OCI-LY1 (cell line): ENCODE measurements around the gene NAP1L5.

ENCODE experiments used
- H2AFZ ChIP-seq: fragments of 200-600 bp; sonication (generic), shearing (Covaris generic); 2 replicates; pipeline ENCODE4 v1.6.0; 2014; ENCODE audit warnings: antibody characterized with exemption, mild to moderate bottlenecking, low read length
- H3F3A ChIP-seq: fragments of 200-600 bp; sonication (generic), shearing (Covaris generic); 2 replicates; pipeline ENCODE4 v1.6.0; 2014; ENCODE audit warnings: mild to moderate bottlenecking, antibody characterized with exemption, low read length, moderate library complexity; ENCODE audit not compliant: insufficient read depth
- H3K27ac ChIP-seq: fragments of 200-600 bp; sonication (generic); 2 replicates; pipeline ENCODE4 v1.5.1; 2014; ENCODE audit warnings: low read length, mixed run types, mild to moderate bottlenecking, low read depth; ENCODE audit not compliant: poor library complexity, severe bottlenecking
- H3K27me3 ChIP-seq: fragments of 200-600 bp; sonication (generic); 2 replicates; pipeline ENCODE4 v1.6.0; 2014; ENCODE audit warnings: antibody characterized with exemption, mild to moderate bottlenecking, low read length, moderate library complexity; ENCODE audit not compliant: insufficient read depth
- H3K36me3 ChIP-seq: fragments of 200-600 bp; sonication (generic); 2 replicates; pipeline ENCODE4 v1.6.1; 2014; ENCODE audit warnings: mild to moderate bottlenecking, antibody characterized with exemption, low read length, moderate library complexity, mixed read lengths; ENCODE audit not compliant: insufficient read depth
- H3K4me1 ChIP-seq: fragments of 200-600 bp; sonication (generic); 2 replicates; pipeline ENCODE4 v1.5.1; 2014; ENCODE audit warnings: mild to moderate bottlenecking, low read length, moderate library complexity; ENCODE audit not compliant: insufficient read depth, severe bottlenecking
- H3K4me2 ChIP-seq: fragments of 200-600 bp; sonication (generic), shearing (Covaris generic); 2 replicates; pipeline ENCODE4 v1.6.1; 2014; ENCODE audit warnings: low read length
- H3K4me3 ChIP-seq: fragments of 200-600 bp; sonication (generic); 2 replicates; pipeline ENCODE4 v1.5.1; 2014; ENCODE audit warnings: low read length, low read depth, mild to moderate bottlenecking, mixed read lengths; ENCODE audit not compliant: poor library complexity, severe bottlenecking
- H3K79me2 ChIP-seq: fragments of 200-600 bp; shearing (Covaris generic); 2 replicates; pipeline ENCODE4 v1.6.1; 2016; ENCODE audit warnings: mixed run types, low read length, mixed read lengths; ENCODE audit not compliant: insufficient read depth
- H3K9ac ChIP-seq: fragments of 200-600 bp; sonication (generic), shearing (Covaris generic); 2 replicates; pipeline ENCODE4 v1.6.1; 2014; ENCODE audit warnings: mild to moderate bottlenecking, low read length, mixed read lengths
- H3K9me2 ChIP-seq: fragments of 200-600 bp; sonication (generic), shearing (Covaris generic); 2 replicates; pipeline ENCODE4 v1.6.1; 2014; ENCODE audit warnings: low read depth, mild to moderate bottlenecking, low read length, mixed read lengths
- H3K9me3 ChIP-seq: fragments of 200-600 bp; shearing (Covaris generic); 2 replicates; pipeline ENCODE4 v1.6.1; 2014; ENCODE audit warnings: low read length, mixed read lengths
- H4K20me1 ChIP-seq: fragments of 200-600 bp; sonication (generic), shearing (Covaris generic); 2 replicates; pipeline ENCODE4 v1.6.0; 2016; ENCODE audit warnings: mild to moderate bottlenecking, low read length; ENCODE audit not compliant: insufficient read depth
- EZH2 ChIP-seq: fragments of 200-600 bp; sonication (generic), shearing (Covaris generic); IDR thresholded peaks from 2 replicates; pipeline ENCODE4 v1.8.0; 2017; ENCODE audit warnings: borderline replicate concordance, mixed run types, mild to moderate bottlenecking, antibody characterized with exemption, low read length, moderate library complexity, mixed read lengths
- TF ChIP-seq, protein P1 (sequence below): fragments of 200-600 bp; sonication (generic), shearing (Covaris generic); IDR thresholded peaks from 2 replicates; pipeline ENCODE4 v1.5.1; 2017; ENCODE audit warnings: mild to moderate bottlenecking, antibody characterized with exemption, low read length, moderate library complexity, mixed read lengths

The NAP1L5 gene

GRCh38 chr4:88659890-88660208 lies 37.8 kb downstream of the NAP1L5 start:
- H3K36me3 ChIP-seq, result no peaks in the 10 kb centered on the region
- no peak overlapping the region for H3K4me2 ChIP-seq
- H2AFZ ChIP-seq, result no peak overlapping the region
- H3K27me3 ChIP-seq, result no peaks in the 10 kb centered on the region
- no peaks in the 10 kb centered on the region for H3F3A ChIP-seq
- no peaks in the 10 kb centered on the region for H3K79me2 ChIP-seq
- H3K4me1 ChIP-seq, result no peaks in the 10 kb centered on the region
- H3K27ac ChIP-seq, result no peak overlapping the region
- H3K9me2 ChIP-seq, result no peaks in the 10 kb centered on the region
- no peak overlapping the region for H3K4me3 ChIP-seq
- no peaks in the 10 kb centered on the region for H4K20me1 ChIP-seq
- H3K9ac ChIP-seq, result no peak overlapping the region
- TF ChIP-seq, protein P1, sequence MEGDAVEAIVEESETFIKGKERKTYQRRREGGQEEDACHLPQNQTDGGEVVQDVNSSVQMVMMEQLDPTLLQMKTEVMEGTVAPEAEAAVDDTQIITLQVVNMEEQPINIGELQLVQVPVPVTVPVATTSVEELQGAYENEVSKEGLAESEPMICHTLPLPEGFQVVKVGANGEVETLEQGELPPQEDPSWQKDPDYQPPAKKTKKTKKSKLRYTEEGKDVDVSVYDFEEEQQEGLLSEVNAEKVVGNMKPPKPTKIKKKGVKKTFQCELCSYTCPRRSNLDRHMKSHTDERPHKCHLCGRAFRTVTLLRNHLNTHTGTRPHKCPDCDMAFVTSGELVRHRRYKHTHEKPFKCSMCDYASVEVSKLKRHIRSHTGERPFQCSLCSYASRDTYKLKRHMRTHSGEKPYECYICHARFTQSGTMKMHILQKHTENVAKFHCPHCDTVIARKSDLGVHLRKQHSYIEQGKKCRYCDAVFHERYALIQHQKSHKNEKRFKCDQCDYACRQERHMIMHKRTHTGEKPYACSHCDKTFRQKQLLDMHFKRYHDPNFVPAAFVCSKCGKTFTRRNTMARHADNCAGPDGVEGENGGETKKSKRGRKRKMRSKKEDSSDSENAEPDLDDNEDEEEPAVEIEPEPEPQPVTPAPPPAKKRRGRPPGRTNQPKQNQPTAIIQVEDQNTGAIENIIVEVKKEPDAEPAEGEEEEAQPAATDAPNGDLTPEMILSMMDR, result no peak
- no peak for TF ChIP-seq EZH2
- no peaks in the 10 kb centered on the region for H3K9me3 ChIP-seq

- no peaks in the 10 kb centered on the region for H3K9me2 ChIP-seq
Measured at GRCh38 chr4:88659055-88659889, 38.4 kb downstream of the NAP1L5 start.

GRCh38 chr4:88655226-88655625 lies 42.4 kb downstream of the NAP1L5 start:
- Histone ChIP-seq H3K4me2 (no peak overlapping the region), H3K27me3 (no peaks in the 10 kb centered on the region)

More at GRCh38 chr4:88659055-88659889, 38.4 kb downstream of the NAP1L5 start:
- no peak for TF ChIP-seq EZH2
- TF ChIP-seq, protein P1, result peak; percentile 64
- Histone ChIP-seq H2AFZ (no peak overlapping the region), H3K36me3 (no peaks in the 10 kb centered on the region), H3K27me3 (no peaks in the 10 kb centered on the region), H3K4me3 (no peak overlapping the region), H3K4me2 (no peak overlapping the region), H3K9me3 (no peaks in the 10 kb centered on the region), H3F3A (no peaks in the 10 kb centered on the region), H4K20me1 (no peaks in the 10 kb centered on the region), H3K9ac (no peak overlapping the region), H3K27ac (no peak overlapping the region), H3K4me1 (no peaks in the 10 kb centered on the region), H3K79me2 (no peaks in the 10 kb centered on the region)

More at GRCh38 chr4:88655226-88655625, 42.4 kb downstream of the NAP1L5 start:
- no peak overlapping the region for H2AFZ ChIP-seq
- H3K4me3 ChIP-seq, result no peak overlapping the region
- no peak overlapping the region for H3K27ac ChIP-seq
- TF ChIP-seq, protein P1, result no peak
- no peak for TF ChIP-seq EZH2
- no peaks in the 10 kb centered on the region for H3K9me3 ChIP-seq
- H4K20me1 ChIP-seq, result no peaks in the 10 kb centered on the region
- no peaks in the 10 kb centered on the region for H3K9me2 ChIP-seq
- no peak overlapping the region for H3K9ac ChIP-seq
- no peaks in the 10 kb centered on the region for H3K79me2 ChIP-seq
- no peaks in the 10 kb centered on the region for H3K36me3 ChIP-seq
- H3F3A ChIP-seq, result no peaks in the 10 kb centered on the region
- no peaks in the 10 kb centered on the region for H3K4me1 ChIP-seq
